CD4-positive, alpha-beta T cell treated with Interleukin-17A for 1 hour (primary cell): Measurements from ENCODE around the gene POLR2J3.

Experiments
- DNase-seq: peaks from one replicate; pipeline ENCODE4 v3.0.0-alpha.2; 2020

The POLR2J3 gene

DNA sequence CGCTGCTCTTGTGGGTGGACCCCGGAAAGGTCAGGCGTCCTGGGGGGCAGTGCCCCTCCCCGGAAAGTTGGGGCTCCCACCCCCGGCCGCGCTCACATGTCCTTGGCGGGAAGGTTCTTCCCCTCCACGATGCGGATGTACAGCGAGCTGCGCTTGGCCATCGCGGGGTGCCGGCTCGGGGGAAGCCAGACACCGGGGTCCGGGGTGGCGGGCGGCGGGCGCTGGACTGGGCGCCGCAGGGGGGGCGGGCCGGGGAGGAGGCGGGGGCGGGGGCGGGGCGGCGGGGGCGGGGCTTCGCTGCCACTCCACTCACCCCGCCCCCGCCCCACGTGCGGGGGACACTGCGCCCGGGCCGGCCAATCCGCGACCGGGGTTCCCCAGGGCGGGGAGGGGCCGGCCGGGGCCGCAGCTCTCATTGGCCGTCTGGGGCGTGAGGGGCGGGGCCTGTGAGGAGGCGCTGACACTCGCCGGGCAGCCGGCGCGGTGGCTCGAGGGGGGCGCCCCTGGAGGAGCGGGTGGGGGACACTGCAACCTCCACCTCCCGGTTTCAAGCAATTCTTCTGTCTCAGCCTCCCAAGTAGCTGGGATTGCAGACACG lies 54.7 kb downstream of the POLR2J3 start, which contains the start of gene RASA4B:
Gene RASA4B, minus strand, starts transcription at position 228 of the 598 bp plus-strand sequence. Its CDS starts 67 bp downstream, at position 161.
- peak; percentile 39 for DNase-seq
